Uterus (tissue), 4 donors: Measurements from ENCODE around the gene RSPH1. TPM values are rescaled to one million over a fixed set of nuclear protein-coding genes. Genes with fewer than 3 reads are reported as not detected.

ENCODE experiments used
- DNase-seq, 2 donors: peaks; one replicate each; pipeline ENCODE4 v3.0.0-alpha.2; 2019 to 2020
- H3K27ac ChIP-seq, 2 donors: fragments of 200-600 bp; sonication (generic); 1 replicate in 1 of 2; 2 replicates in 1 of 2; pipeline ENCODE4 v1.5.1; 2016 to 2018
- H3K27me3 ChIP-seq, 2 donors: fragments of 200-600 bp; sonication (generic); one replicate each; pipeline ENCODE4 v1.5.1; 2018 to 2019; ENCODE audit warnings: control low read depth in 1 of 2
- H3K36me3 ChIP-seq, 2 donors: fragments of 200-600 bp; sonication (generic); one replicate each; pipeline ENCODE4 v1.5.1; 2019; ENCODE audit warnings: control low read depth in 1 of 2
- H3K4me1 ChIP-seq, 2 donors: fragments of 200-600 bp; sonication (generic); one replicate each; pipeline ENCODE4 v1.5.1; 2018 to 2019; ENCODE audit warnings: control low read depth in 1 of 2
- H3K4me3 ChIP-seq, 2 donors: fragments of 200-600 bp; sonication (generic); 1 replicate in 1 of 2; 2 replicates in 1 of 2; pipeline ENCODE4 v1.5.1; 2018 to 2019; ENCODE audit warnings: mild to moderate bottlenecking in 1 of 2
- H3K9me3 ChIP-seq, 2 donors: fragments of 200-600 bp; sonication (generic); one replicate each; pipeline ENCODE4 v1.5.1; 2019; ENCODE audit warnings: control low read depth in 1 of 2
- POLR2A ChIP-seq, 2 donors: fragments of 450-650 bp; IDR thresholded peaks; one replicate each; pipeline ENCODE4 v1.6.1; 2016; ENCODE audit warnings: antibody characterized with exemption in 2 of 2, mild to moderate bottlenecking in 1 of 2, moderate library complexity in 1 of 2
- intact Hi-C: fragments of 100-400 bp; cut with DNase I; formaldehyde crosslinking; loops from one replicate; pipeline ENCODE4 v1.15.1; 2023; ENCODE audit warnings: low total_unique reads
- total RNA-seq, 4 donors: library from RNA; depleted of rRNA in 3 of 4; stranded (reverse); fragments of >200 nt in 3 of 4; gene quantifications; one replicate each; pipeline versions ENCODE4 v1.1.0 to v1.2.4, GENCODE V29; 2014 to 2023
- TF ChIP-seq, protein P1 (sequence below), 4 experiments: fragments of 200-600 bp in 2 of 4; fragments of 450-650 bp in 2 of 4; sonication (generic) in 2 of 4; IDR thresholded peaks; one replicate each; pipeline ENCODE4 v1.5.1; 2016 to 2019; ENCODE audit warnings: antibody characterized with exemption in 4 of 4, mild to moderate bottlenecking in 2 of 4, moderate library complexity in 1 of 4
- donor health status: DM: yes; HTN: yes; CAD: no.

RSPH1 gene
- total RNA-seq, 4 donors from 2014 or later, result 1.7 to 3.4 TPM; not detected in 2

DNA sequence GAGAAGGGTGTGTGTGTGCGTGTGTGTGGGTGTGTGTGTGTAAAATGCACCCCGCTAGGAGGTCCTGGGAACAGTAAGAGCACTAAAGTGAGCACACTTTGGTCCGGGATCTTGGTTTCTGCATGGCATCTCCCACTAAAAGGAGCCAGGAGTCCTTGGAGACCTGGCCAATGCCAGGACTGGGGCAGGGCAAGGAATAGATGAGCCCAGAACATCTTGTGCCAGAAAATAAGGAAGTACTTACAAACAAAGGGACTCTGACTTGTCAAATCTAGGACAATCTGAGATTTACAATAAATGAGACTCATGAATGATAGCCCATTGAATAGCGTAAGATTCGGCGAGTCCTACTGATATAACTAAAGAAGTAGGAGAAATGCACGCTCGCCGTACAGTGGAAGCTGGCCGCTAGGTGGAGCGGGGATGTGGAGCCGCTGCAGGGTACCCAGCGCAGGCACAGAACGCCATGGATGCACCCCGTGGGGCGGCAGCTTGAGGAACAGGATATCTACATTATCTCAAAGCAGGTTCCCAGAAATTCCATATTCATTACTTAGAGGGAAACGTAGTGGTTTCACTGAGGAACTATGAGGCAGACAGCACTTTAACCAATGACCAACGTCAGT is 24.7 kb upstream of the RSPH1 start:
- Histone ChIP-seq H3K4me3 (no peak overlapping the region), H3K36me3 (no peaks in the 10 kb centered on the region), H3K4me1 (peaks cover 0 to 6% of the 10 kb centered on the region in 2 donors), H3K27ac (no peak overlapping the region), H3K27me3 (no peaks in the 10 kb centered on the region), H3K9me3 (no peaks in the 10 kb centered on the region)
- TF ChIP-seq, protein P1, sequence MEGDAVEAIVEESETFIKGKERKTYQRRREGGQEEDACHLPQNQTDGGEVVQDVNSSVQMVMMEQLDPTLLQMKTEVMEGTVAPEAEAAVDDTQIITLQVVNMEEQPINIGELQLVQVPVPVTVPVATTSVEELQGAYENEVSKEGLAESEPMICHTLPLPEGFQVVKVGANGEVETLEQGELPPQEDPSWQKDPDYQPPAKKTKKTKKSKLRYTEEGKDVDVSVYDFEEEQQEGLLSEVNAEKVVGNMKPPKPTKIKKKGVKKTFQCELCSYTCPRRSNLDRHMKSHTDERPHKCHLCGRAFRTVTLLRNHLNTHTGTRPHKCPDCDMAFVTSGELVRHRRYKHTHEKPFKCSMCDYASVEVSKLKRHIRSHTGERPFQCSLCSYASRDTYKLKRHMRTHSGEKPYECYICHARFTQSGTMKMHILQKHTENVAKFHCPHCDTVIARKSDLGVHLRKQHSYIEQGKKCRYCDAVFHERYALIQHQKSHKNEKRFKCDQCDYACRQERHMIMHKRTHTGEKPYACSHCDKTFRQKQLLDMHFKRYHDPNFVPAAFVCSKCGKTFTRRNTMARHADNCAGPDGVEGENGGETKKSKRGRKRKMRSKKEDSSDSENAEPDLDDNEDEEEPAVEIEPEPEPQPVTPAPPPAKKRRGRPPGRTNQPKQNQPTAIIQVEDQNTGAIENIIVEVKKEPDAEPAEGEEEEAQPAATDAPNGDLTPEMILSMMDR (IDR thresholded peaks at IDR 0.05), result no peak
- no peak for TF ChIP-seq POLR2A (IDR thresholded peaks at IDR 0.05)
- intact Hi-C loops, result no loop called here
- no peak for DNase-seq

DNA sequence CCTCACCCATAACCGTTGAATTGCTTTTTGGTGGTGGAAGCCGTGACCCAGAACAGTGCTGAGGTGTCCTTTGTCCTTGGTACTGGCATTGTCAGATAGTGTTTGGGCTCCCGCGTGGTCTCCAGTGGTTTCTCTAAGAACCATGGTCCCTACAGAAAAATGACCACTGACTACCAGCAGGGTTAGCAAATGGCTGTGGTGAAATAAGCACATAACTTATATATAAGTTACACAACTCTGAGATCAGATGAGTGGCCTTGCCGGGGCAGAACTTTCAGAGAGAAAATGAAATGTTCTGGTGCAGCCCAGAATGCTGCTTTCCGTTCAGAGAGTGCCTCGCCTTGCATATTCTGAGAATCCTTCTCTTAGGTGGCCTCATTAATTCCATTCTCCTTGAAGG is 22.6 kb upstream of the RSPH1 start:
- Histone ChIP-seq H3K4me3 (no peak overlapping the region), H3K27ac (no peak overlapping the region), H3K27me3 (no peaks in the 10 kb centered on the region), H3K36me3 (no peaks in the 10 kb centered on the region), H3K9me3 (no peaks in the 10 kb centered on the region), H3K4me1 (peaks cover 0 to 9% of the 10 kb centered on the region in 2 donors)
- TF ChIP-seq POLR2A (IDR thresholded peaks at IDR 0.05), result no peak
- TF ChIP-seq, protein P1 (IDR thresholded peaks at IDR 0.05), result no peak
- intact Hi-C loops, result no loop called here
- DNase-seq, result no peak

DNA sequence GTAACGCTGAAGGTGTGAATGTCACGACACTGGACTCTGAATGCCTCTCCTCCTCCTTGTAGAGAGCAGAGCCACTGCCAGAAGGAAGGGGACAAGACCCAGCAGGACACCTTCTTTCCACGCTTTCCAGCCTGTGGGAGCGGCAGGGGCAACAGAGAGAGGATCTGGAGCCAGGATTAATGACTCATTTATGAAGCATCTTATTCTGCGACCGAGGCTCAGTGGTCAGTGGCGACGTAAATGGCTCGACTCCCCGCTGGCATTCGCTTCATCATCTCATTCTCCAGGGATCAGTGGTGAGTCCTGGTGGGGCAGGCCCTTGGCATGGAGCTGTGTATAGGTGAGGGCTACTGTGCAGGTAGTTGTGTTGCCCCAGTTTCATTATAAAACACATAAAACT is 22.2 kb upstream of the RSPH1 start:
- intact Hi-C loops, result no loop called here
- Histone ChIP-seq H3K36me3 (no peaks in the 10 kb centered on the region), H3K27ac (no peak overlapping the region), H3K9me3 (no peaks in the 10 kb centered on the region), H3K4me1 (peaks cover 0 to 9% of the 10 kb centered on the region in 2 donors), H3K4me3 (no peak overlapping the region), H3K27me3 (no peaks in the 10 kb centered on the region)
- DNase-seq, result no peak
- TF ChIP-seq, protein P1 (IDR thresholded peaks at IDR 0.05), result no peak
- no peak for TF ChIP-seq POLR2A (IDR thresholded peaks at IDR 0.05)

DNA sequence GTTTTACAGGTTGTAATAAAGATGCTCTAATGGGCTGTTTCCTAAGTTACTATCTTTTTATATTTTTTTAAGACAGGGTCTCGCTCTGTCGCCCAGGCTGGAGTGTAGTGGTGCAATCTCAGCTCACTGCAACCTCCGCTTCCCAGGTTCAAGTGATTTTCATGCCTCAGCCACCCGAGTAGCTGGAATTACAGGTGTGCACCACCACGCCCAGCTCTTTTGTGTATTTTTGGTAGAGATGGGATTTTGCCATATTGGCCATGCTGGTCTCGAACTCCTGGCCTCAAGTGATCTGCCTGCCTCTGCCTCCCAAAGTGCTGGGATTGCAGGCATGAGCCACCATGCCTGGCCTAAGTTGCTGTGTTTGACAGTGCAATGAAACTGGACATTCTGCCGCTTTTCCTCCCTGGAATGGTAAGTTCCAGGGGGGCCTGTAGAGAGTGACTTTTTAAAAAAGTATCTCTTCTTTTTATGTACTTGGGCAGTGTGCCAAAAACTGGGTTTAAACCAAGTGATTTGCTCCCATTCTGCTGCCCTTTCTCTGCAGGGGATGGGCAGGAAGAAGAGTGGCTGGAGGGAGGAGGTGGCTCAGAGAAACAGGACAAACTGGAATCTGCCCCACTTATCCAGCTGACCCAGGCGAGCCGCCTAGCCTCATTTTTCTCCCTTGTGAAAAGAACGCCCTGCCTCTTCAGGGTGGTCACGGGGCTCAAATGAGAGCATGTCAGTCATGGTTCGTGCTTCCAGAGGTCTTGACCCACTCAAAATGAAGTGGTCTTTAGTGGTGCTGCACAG is 19.9 kb upstream of the RSPH1 start:
- Histone ChIP-seq H3K4me3 (no peak overlapping the region), H3K27me3 (no peaks in the 10 kb centered on the region), H3K9me3 (no peaks in the 10 kb centered on the region), H3K27ac (no peak overlapping the region), H3K36me3 (no peaks in the 10 kb centered on the region), H3K4me1 (peaks cover 0 to 9% of the 10 kb centered on the region in 2 donors)
- no peak for TF ChIP-seq POLR2A (IDR thresholded peaks at IDR 0.05)
- TF ChIP-seq, protein P1 (IDR thresholded peaks at IDR 0.05), result no peak
- intact Hi-C loops, result no loop called here
- DNase-seq, result no peak

DNA sequence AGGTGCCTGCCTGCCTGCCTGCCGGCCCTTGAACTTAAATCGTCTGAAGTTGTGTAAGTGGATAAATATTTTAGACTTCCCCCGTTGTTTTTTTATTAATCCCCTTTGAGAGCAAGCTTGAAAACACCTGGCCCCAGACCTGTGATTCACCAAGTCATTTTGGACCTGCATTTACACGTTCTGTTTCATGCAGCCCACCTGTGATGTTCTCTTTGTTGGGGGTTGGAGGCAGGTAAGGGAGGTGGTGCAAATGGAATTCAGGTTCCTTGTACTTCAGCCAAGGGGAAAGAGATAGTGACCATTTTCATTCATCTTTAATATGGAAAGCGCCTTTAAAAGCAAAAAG is 18.8 kb upstream of the RSPH1 start:
- Histone ChIP-seq H3K36me3 (no peaks in the 10 kb centered on the region), H3K9me3 (no peaks in the 10 kb centered on the region), H3K27me3 (no peaks in the 10 kb centered on the region), H3K27ac (no peak overlapping the region), H3K4me1 (peaks cover 0 to 9% of the 10 kb centered on the region in 2 donors), H3K4me3 (peak overlapping the region; percentile 66)
- intact Hi-C loops, result no loop called here
- TF ChIP-seq POLR2A (IDR thresholded peaks at IDR 0.05), result no peak
- TF ChIP-seq, protein P1 (IDR thresholded peaks at IDR 0.05), result no peak
- DNase-seq, result no peak
